Measurements from ENCODE around the gene TEX14. TPM values are rescaled to one million over a fixed set of nuclear protein-coding genes. Genes with fewer than 3 reads are reported as not detected.
A peak's percentile ranks its signal among the peaks of the same experiment; 100 is the strongest.

Gene TEX14
- polyA plus RNA-seq, 2 of the 4 experiments (the other 2 are of a cell fraction): 0.04 to 0.12 TPM

GRCh38 chr17:58677194-58677880, 14.5 kb downstream of the TEX14 start (continued):
- TF ChIP-seq, protein P1, sequence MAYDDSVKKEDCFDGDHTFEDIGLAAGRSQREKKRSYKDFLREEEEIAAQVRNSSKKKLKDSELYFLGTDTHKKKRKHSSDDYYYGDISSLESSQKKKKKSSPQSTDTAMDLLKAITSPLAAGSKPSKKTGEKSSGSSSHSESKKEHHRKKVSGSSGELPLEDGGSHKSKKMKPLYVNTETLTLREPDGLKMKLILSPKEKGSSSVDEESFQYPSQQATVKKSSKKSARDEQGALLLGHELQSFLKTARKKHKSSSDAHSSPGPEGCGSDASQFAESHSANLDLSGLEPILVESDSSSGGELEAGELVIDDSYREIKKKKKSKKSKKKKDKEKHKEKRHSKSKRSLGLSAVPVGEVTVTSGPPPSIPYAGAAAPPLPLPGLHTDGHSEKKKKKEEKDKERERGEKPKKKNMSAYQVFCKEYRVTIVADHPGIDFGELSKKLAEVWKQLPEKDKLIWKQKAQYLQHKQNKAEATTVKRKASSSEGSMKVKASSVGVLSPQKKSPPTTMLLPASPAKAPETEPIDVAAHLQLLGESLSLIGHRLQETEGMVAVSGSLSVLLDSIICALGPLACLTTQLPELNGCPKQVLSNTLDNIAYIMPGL (CRISPR knock-in tag; IDR thresholded peaks at IDR 0.05; ENCODE audit: borderline replicate concordance): no peak

DNA sequence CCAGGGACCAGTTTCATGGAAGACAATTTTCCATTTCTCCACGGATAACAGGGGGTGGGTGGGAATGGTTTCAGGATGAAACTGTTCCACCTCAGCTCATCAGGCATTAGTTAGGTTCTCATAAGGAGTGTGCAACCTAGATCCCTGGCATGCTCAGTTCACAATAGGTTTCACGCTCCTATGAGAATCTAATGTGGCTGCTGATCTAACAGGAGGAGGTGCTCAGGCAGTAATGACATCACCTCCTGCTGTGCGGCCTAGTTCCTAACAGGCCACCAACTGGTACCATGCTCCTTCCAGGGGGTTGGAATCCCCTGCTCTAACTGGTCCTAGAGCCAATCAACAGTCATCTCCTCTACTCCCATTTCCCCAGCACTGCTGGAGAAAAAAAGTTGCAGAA, 19.9 kb downstream of the TEX14 start:
- Histone ChIP-seq H3K4me1 (peaks cover 14% of the 10 kb centered on the region; the same call in 2 of the 3 replicates), H3K4me3 (no peak overlapping the region), H3K9me3 (no peaks in the 10 kb centered on the region), H3K27ac (no peak overlapping the region), H3K4me2 (no peak overlapping the region)
- FAIRE-seq (no peak), DNase-seq (ENCODE audit: low read depth in 1 of 2, low spot score in 1 of 2) (no peak), ATAC-seq (no peak)
- WGBS (ENCODE audit: missing lambda C conversion rate): 87% methylated on average over 3 of the region's 3 CpGs
- ChIA-PET POLR2A (interaction anchor here (0.9 kb wide), 1 partner anchor 13 kb away, joined by 3 read pairs; no protein-coding TSS in a partner anchor), CTCF (interaction anchor here (1.1 to 4.7 kb wide), 4 partner anchors 12 to 333 kb away, joined by 3 to 17 read pairs (median 6); no protein-coding TSS in a partner anchor)
- TF ChIP-seq HOXB13 (CRISPR knock-in tag; IDR thresholded peaks at IDR 0.05; ENCODE audit: low read depth) (no peak), FOSB (CRISPR knock-in tag; IDR thresholded peaks at IDR 0.05) (no peak), ESRRA (IDR thresholded peaks at IDR 0.05; ENCODE audit: borderline replicate concordance, low read length) (no peak)
- TF ChIP-seq, protein P2, sequence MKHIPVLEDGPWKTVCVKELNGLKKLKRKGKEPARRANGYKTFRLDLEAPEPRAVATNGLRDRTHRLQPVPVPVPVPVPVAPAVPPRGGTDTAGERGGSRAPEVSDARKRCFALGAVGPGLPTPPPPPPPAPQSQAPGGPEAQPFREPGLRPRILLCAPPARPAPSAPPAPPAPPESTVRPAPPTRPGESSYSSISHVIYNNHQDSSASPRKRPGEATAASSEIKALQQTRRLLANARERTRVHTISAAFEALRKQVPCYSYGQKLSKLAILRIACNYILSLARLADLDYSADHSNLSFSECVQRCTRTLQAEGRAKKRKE (CRISPR knock-in tag; IDR thresholded peaks at IDR 0.05; ENCODE audit: low read depth): no peak

DNA sequence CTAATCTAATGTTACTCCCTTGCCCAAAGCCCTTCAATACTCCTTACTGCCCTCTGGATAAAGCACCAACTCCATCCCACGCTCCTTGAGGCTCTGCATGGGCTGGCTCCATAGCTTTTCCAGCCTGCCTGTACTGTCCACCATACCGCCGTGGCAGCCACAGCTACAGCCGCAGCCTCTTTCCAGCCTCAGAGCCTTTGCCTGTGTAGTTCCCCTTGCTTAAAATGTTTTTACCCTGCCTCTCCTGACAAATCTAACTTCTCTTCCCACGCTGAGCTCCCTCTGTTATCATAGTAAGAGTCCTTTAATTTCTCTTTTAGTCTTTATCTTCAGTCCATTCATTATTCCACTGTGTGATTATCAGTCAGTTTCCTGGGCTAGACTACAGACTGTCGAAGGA, 22.0 kb downstream of the TEX14 start:
- no peak for DNase-seq (ENCODE audit: low read depth in 1 of 2, low spot score in 1 of 2)
- no peak overlapping the region for H3K4me2 ChIP-seq
- no peak for FAIRE-seq
- H3K4me3 ChIP-seq: no peak overlapping the region
- H3K27ac ChIP-seq: no peak overlapping the region
- WGBS (ENCODE audit: missing lambda C conversion rate): 91% methylated on average over 6 of the region's 6 CpGs
- peak; percentile 14 to 25; a peak in 1 of 6 replicates for ATAC-seq
- H3K4me1 ChIP-seq: peaks cover 10% of the 10 kb centered on the region; the same call in 1 of the 3 replicates
- TF ChIP-seq CHD4 (IDR thresholded peaks at IDR 0.05; ENCODE audit: borderline replicate concordance): no peak
- TF ChIP-seq NPAS2 (CRISPR knock-in tag; IDR thresholded peaks at IDR 0.05; ENCODE audit: borderline replicate concordance): no peak
- TF ChIP-seq ESRRA (IDR thresholded peaks at IDR 0.05; ENCODE audit: borderline replicate concordance, low read length): no peak
- no peak for TF ChIP-seq SMC3 (IDR thresholded peaks at IDR 0.05)
- no peak for TF ChIP-seq NR3C1 (IDR thresholded peaks at IDR 0.05)
- no peak for TF ChIP-seq FOXS1 (CRISPR knock-in tag; IDR thresholded peaks at IDR 0.05)
- TF ChIP-seq, protein P3, sequence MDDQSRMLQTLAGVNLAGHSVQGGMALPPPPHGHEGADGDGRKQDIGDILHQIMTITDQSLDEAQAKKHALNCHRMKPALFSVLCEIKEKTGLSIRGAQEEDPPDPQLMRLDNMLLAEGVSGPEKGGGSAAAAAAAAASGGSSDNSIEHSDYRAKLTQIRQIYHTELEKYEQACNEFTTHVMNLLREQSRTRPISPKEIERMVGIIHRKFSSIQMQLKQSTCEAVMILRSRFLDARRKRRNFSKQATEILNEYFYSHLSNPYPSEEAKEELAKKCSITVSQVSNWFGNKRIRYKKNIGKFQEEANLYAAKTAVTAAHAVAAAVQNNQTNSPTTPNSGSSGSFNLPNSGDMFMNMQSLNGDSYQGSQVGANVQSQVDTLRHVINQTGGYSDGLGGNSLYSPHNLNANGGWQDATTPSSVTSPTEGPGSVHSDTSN (IDR thresholded peaks at IDR 0.05): no peak
- POLR2A ChIA-PET: interaction anchor here (1.1 kb wide), 1 partner anchor 39 kb away, joined by 4 read pairs; no protein-coding TSS in a partner anchor
- CTCF ChIA-PET: interaction anchor here (0.6 to 4.7 kb wide), 9 partner anchors 9 to 636 kb away, joined by 3 to 17 read pairs (median 6); no protein-coding TSS in a partner anchor
- H3K9me3 ChIP-seq: no peaks in the 10 kb centered on the region

DNA sequence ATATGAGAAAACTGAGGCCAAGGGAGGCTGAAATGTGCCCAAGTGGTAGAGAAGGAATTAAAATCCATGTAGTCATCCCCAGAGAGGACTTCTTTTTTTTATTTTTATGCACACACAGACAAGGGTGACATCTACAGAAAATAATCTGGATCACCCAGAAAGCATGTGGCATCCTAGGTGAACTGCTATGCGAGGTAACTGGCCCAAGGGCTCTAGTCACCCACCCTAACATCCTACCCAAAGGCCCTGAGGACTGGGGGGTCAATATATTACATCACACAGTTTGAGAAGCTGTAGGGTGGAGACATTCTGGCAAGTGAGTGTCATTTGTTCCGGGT, 23.3 kb downstream of the TEX14 start:
- 66% methylated on average over 2 of the region's 2 CpGs for WGBS (ENCODE audit: missing lambda C conversion rate)
- Histone ChIP-seq H3K27ac (no peak overlapping the region), H3K4me3 (no peak overlapping the region), H3K4me1 (peaks cover 10% of the 10 kb centered on the region; the same call in 1 of the 3 replicates), H3K9me3 (no peaks in the 10 kb centered on the region), H3K4me2 (no peak overlapping the region)
- FAIRE-seq (no peak), DNase-seq (ENCODE audit: low read depth in 1 of 2, low spot score in 1 of 2) (no peak), ATAC-seq (no peak)
- CTCF ChIA-PET: interaction anchor here (4.7 kb wide), 1 partner anchor 337 kb away, joined by 17 read pairs; no protein-coding TSS in a partner anchor
- POLR2A ChIA-PET: interaction anchor here (5.9 kb wide), 1 partner anchor 37 kb away, joined by 65 read pairs; no protein-coding TSS in a partner anchor
- TF ChIP-seq RFX5 (IDR thresholded peaks at IDR 0.05): no peak
- TF ChIP-seq TFCP2L1 (CRISPR knock-in tag; IDR thresholded peaks at IDR 0.05): no peak
- TF ChIP-seq CBX2 (IDR thresholded peaks at IDR 0.05; ENCODE audit: borderline replicate concordance, low read depth): no peak
- no peak for TF ChIP-seq CHD4 (IDR thresholded peaks at IDR 0.05; ENCODE audit: borderline replicate concordance)
- no peak for TF ChIP-seq NFE2L2 (conservative IDR thresholded peaks at IDR 0.05; ENCODE audit: low read length)
- no peak for TF ChIP-seq POLR2A (IDR thresholded peaks at IDR 0.05; ENCODE audit: low read length)
- no peak for TF ChIP-seq KDM5A (IDR thresholded peaks at IDR 0.05)
- TF ChIP-seq ZC3H11A (IDR thresholded peaks at IDR 0.05): no peak
- TF ChIP-seq, protein P1 (CRISPR knock-in tag; IDR thresholded peaks at IDR 0.05; ENCODE audit: borderline replicate concordance): no peak
- TF ChIP-seq, protein P4, sequence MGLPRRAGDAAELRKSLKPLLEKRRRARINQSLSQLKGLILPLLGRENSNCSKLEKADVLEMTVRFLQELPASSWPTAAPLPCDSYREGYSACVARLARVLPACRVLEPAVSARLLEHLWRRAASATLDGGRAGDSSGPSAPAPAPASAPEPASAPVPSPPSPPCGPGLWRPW (IDR thresholded peaks at IDR 0.05): no peak
- TF ChIP-seq BHLHE40 (IDR thresholded peaks at IDR 0.05; ENCODE audit: low read depth, low read length): no peak
- TF ChIP-seq KDM1A (IDR thresholded peaks at IDR 0.05; ENCODE audit: low read depth): no peak
- no peak for TF ChIP-seq FOXS1 (CRISPR knock-in tag; IDR thresholded peaks at IDR 0.05)
- no peak for TF ChIP-seq ELK1 (IDR thresholded peaks at IDR 0.05; ENCODE audit: low read depth, low read length)
- TF ChIP-seq, protein P5, sequence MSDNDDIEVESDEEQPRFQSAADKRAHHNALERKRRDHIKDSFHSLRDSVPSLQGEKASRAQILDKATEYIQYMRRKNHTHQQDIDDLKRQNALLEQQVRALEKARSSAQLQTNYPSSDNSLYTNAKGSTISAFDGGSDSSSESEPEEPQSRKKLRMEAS (IDR thresholded peaks at IDR 0.05): no peak
